ENCODE data around the gene RBBP6.
"Not testable (repeated sequence)": the region's sequence is repeated elsewhere in the genome, so short reads cannot be mapped to it uniquely, and the experiment has no call there.

RBBP6 gene

GRCh38 chr16:24568392-24568791, 29.0 kb downstream of the RBBP6 start:
- no peak for DNase-seq (ENCODE audit: low read depth in 2 of 2)

DNA sequence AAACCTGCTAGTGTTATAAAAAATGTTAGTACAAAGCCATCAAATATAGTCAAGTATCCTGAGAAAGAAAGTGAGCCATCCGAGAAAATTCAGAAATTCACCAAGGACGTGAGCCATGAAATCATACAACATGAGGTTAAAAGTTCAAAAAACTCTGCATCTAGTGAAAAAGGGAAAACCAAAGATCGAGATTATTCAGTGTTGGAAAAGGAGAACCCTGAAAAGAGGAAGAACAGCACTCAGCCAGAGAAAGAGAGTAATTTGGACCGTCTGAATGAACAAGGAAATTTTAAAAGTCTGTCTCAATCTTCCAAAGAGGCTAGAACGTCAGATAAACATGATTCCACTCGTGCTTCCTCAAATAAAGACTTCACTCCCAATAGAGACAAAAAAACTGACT, 31.7 kb downstream of the RBBP6 start:
- no peak for DNase-seq (ENCODE audit: low read depth in 2 of 2)

GRCh38 chr16:24572069-24572468, 32.7 kb downstream of the RBBP6 start:
- DNase-seq (ENCODE audit: low read depth in 2 of 2), result no peak

DNA sequence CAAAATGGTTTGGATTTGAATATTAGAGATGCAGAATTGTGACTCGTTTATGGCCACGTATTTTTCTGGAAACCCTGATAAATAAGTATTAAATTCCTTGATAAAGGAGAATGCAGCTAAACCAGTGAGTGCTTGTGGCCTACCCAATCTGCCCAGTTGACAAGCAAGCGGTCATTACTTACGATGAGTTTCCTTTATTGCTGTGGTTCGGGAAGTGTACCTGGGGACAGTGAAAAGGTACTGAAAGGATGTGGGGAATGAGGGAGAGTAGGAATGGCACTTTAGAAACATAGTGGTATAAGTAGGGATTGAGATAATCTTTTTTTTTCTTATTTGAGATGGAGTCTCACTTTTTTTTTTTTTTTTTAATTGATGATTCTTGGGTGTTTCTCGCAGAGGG, 33.8 kb downstream of the RBBP6 start:
- no peak for DNase-seq (ENCODE audit: low read depth in 2 of 2)

DNA sequence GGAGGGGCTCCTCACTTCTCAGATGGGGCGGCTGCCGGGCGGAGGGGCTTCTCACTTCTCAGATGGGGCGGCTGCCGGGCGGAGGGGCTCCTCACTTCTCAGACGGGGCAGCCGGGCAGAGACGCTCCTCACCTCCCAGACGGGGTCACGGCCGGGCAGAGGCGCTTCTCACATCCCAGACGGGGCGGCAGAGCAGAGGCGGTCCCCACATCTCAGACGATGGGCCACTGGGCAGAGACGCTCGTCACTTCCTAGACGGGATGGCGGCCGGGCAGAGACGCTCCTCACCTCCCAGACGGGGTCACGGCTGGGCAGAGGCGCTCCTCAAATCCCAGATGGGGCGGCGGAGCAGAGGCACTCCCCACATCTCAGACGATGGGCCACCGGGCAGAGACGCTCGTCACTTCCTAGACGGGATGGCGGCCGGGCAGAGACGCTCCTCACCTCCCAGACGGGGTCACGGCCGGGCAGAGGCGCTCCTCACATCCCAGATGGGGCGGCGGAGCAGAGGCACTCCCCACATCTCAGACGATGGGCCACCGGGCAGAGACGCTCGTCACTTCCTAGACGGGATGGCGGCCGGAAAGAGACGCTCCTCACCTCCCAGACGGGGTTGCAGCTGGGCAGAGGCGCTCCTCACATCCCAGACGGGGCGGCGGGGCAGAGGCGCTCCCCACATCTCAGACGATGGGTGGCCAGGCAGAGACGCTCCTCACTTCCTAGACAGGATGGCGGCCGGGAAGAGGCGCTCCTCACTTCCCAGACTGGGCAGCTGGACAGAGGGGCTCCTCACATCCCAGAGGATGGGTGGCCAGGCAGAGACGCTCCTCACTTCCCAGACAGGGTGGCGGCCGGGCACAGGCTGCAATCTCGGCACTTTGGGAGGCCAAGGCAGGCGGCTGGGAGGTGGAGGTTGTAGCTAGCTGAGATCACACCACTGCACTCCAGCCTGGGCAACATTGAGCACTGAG, 35.4 kb downstream of the RBBP6 start:
- DNase-seq (ENCODE audit: low read depth in 2 of 2), result not testable (repeated sequence)

DNA sequence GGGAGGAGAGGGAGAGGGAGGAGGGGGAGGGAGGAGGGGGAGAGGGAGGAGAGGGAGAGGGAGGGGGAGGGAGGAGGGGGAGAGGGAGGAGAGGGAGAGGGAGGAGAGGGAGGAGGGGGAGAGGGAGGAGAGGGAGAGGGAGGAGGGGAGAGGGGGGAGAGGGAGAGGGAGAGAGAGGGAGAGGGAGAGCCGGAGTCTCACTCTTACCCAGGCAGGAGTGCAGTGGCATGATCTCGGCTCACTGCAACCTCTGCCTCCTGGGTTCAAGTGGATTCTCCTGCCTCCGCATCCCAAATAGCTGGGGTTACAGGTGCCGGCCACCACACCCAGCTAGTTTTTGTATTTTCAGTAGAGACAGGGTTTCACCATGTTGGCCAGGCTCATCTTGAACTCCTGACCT, 36.4 kb downstream of the RBBP6 start:
- not testable (repeated sequence) for DNase-seq (ENCODE audit: low read depth in 2 of 2)

DNA sequence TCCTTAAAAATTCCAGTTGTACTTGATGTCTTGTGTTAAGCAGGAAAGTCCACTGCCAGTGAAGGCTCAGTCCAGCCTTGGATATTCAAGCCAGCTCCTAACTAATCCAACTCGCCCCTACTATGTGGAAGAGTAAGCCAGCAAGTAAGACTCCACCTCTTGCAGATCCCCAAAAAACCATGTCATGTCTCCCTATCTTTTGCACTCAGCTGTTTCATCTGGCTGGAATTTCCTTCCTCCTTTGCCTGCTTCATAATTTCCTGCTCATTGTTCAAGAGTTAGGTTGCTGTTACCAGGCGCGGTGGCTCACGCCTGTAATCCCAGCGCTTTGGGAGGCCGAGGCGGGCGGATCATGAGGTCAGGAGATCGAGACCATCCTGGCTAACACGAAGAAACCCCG, 37.8 kb downstream of the RBBP6 start:
- no peak for DNase-seq (ENCODE audit: low read depth in 2 of 2)

DNA sequence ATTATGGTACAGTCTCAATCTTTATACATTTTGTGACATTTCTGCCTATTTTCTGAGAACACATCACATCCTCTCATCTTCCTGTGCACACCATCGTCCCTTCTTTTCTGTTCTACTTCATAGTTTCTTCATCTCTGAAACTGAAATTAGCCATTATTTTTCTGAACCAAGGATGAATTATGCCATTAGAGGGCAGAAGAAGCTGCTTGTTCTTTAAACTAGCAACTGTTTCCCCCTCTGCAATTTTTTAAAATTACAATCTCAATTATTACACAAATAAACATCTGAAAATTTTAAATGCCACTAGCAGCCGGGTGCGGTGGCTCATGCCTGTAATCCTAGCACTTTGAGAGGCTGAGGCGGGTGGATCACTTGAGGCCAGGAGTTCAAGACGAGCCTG, 41.3 kb downstream of the RBBP6 start:
- DNase-seq (ENCODE audit: low read depth in 2 of 2), result no peak

GRCh38 chr16:24583494-24583893, 44.1 kb downstream of the RBBP6 start:
- no peak for DNase-seq (ENCODE audit: low read depth in 2 of 2)

DNA sequence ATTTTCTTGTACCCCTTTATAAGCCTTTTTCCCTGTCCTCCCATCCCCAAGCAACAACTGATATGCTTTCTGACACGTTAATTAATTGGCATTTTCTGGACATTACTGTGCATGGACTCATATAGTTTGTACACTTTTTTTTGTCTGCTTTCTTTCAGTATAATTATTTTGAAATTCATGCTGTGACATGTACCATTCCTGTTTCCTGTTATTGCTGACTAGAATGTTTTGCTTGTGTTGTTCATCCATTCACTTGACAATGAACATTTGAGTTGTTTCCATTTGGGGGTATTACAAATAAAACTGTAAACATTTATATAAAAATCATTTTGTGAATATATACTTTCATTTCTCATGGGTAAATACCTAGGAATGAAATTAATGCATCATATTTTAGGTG, 50.6 kb downstream of the RBBP6 start:
- no peak for DNase-seq (ENCODE audit: low read depth in 2 of 2)

- DNase-seq (ENCODE audit: low read depth in 2 of 2), result no peak
These were observed 59.5 kb downstream of the RBBP6 start for GRCh38 chr16:24598777-24599437.

GRCh38 chr16:24609417-24609739, 70.0 kb downstream of the RBBP6 start:
- DNase-seq (ENCODE audit: low read depth in 2 of 2), result no peak

DNA sequence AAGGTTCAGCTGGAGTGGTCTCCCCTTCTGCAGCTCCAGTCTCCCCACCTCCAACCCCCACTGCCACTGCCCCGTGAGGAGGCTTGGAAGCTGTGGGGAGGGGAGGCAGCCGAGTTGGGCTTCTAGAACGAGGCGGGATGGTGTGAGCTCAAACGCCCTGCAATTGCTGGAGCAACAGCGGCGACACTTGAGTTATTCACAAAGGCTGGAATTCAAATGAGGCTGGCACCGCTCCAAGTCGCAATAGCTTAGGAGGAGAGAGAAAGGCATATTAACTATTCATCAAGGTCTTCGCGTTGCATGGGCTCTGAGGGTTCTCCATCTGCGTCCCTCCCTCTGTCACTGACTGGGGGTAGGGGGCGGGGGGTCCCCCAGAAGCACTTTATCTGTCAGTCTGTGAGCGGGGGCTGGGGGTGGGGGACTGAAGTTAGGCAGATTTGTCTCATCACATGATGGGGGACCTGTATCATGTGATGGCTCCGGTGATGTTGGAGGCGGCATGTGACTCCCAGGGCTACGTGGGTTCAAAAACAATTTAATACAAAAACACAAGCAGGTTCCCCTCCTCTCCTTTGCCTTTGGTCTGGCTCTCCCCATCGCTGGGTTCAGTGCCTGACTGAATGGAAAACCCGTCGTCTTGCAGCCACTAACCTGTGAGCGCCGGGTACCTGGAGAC, 70.5 kb downstream of the RBBP6 start:
- DNase-seq (ENCODE audit: low read depth in 2 of 2), result no peak

GRCh38 chr16:24610416-24610755, 71.0 kb downstream of the RBBP6 start:
- no peak for DNase-seq (ENCODE audit: low read depth in 2 of 2)

DNA sequence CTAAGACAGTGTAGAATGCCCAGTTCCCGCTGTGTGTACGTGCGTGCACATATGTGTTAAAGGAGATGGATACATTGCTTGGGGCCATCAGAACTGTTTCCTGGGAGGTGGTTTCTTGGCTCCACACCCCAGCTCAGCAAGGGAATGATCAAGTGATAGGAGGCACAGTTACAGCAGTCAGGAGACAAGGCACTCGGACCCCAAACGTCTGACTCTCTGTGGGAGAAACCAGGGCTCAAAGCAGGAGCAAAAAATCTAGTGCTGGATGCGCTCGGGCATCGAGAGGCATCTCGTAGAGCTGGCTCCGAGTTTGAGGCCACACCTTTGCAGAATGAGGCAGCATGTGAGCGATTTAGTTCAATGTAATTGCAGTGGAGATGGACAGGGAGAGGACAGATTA, 71.9 kb downstream of the RBBP6 start:
- no peak for DNase-seq (ENCODE audit: low read depth in 2 of 2)

DNA sequence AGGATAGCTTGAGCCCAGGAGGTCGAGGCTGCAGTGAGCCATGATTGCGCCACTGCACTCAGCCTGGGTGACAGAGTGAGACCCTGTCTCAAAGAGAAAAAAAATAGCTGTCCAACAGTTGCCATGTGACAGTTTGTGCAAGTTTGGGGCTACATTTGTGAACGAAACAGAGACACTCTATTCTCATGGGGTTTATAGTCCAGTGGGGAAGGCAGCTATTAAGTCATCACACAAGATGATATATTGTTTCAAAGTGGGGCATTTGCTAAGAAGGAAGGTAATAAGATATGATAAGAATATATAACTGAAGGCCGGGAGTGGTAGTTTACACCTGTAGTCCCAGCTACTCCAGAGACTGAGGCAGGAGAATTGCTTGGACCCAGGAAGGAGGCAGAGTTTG, 73.3 kb downstream of the RBBP6 start:
- DNase-seq (ENCODE audit: low read depth in 2 of 2), result no peak

DNA sequence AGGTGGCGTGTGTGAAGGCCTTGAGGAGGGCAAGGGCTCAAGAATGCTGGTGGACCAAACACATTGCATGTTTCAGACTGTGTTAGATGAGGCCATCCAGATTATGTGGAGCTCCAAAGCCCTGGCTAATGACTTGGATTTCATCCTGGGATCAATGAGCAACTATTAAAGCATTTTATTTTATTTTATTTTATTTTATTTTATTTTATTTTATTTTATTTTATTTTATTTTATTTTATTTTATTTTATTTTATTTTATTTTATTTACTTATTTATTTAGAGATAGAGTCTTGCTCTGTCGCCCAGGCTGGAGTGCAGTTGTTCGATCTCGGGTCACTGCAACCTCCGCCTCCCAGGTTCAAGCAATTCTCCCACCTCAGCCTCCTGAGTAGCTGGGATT, 73.9 kb downstream of the RBBP6 start:
- not testable (repeated sequence) for DNase-seq (ENCODE audit: low read depth in 2 of 2)

DNA sequence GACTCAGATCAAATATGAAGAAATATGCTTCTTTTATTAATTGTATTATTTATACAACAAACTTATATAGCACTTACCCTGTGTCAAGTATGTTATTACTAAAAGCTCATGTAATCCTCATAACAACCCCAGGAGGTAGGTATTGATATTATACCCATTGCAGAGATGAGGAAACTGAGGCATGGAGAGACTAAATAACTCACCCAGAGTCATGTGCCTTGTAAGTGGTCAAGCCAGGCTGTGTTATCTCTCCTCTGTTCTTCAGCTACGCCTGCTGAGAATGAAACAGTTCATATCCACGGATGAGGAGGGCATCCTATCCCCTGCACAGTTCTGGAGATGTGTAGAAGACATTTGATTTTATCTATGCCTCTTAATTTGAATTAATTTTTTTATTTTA, 78.1 kb downstream of the RBBP6 start:
- DNase-seq (ENCODE audit: low read depth in 2 of 2), result no peak
